ENCODE results near the gene C11orf54. TPM values are rescaled to one million over a fixed set of nuclear protein-coding genes. Genes with fewer than 3 reads are reported as not detected.

C11orf54 gene
- total RNA-seq, 4 donors from 2014 or later: 17.9 to 22.2 (median 21.0) TPM

- H3K4me3 ChIP-seq: no peak overlapping the region
- peaks cover 7 to 81% (median 10%) of the 10 kb centered on the region in 3 donors for H3K36me3 ChIP-seq
- no peaks in the 10 kb centered on the region for H3K27me3 ChIP-seq
Measured at GRCh38 chr11:93761910-93762309, 20.4 kb downstream of the C11orf54 start.

GRCh38 chr11:93765551-93765950 lies 24.1 kb downstream of the C11orf54 start:
- no peaks in the 10 kb centered on the region for H3K9me3 ChIP-seq
- no peak overlapping the region for H3K4me3 ChIP-seq
- intact Hi-C loops (cut with DNase I): no loop called here
- DNase-seq: no peak
- no peak for TF ChIP-seq CTCF (IDR thresholded peaks at IDR 0.05)
- no peak for TF ChIP-seq POLR2A (IDR thresholded peaks at IDR 0.05)
- H3K36me3 ChIP-seq: peaks cover 0 to 45% (median 0%) of the 10 kb centered on the region in 3 donors
- H3K4me1 ChIP-seq: no peaks in the 10 kb centered on the region
- WGBS, 2 donors: 68 to 83% methylated on average over 2 of the region's 2 CpGs
- H3K27me3 ChIP-seq: no peaks in the 10 kb centered on the region
- H3K27ac ChIP-seq: no peak overlapping the region

More at GRCh38 chr11:93761910-93762309, 20.4 kb downstream of the C11orf54 start:
- H3K27ac ChIP-seq: no peak overlapping the region
- WGBS, 2 donors: 89 to 95% methylated on average over 1 of the region's 1 CpG
- no peaks in the 10 kb centered on the region for H3K9me3 ChIP-seq
- no peak for DNase-seq
- H3K4me1 ChIP-seq: no peaks in the 10 kb centered on the region
- intact Hi-C loops (cut with DNase I): no loop called here
- TF ChIP-seq CTCF (IDR thresholded peaks at IDR 0.05) (no peak), POLR2A (IDR thresholded peaks at IDR 0.05) (no peak)

- Histone ChIP-seq H3K36me3 (peaks cover 0 to 35% (median 0%) of the 10 kb centered on the region in 3 donors), H3K4me1 (no peaks in the 10 kb centered on the region), H3K27me3 (no peaks in the 10 kb centered on the region), H3K9me3 (no peaks in the 10 kb centered on the region), H3K4me3 (no peak overlapping the region), H3K27ac (no peak overlapping the region)
- DNase-seq: no peak
- intact Hi-C loops (cut with DNase I): no loop called here
- TF ChIP-seq CTCF (IDR thresholded peaks at IDR 0.05) (no peak), POLR2A (IDR thresholded peaks at IDR 0.05) (no peak)
- 75 to 79% methylated on average over 5 of the region's 5 CpGs for WGBS, 2 donors
Measured at GRCh38 chr11:93766504-93766903, 25.0 kb downstream of the C11orf54 start.

GRCh38 chr11:93767018-93767417 lies 25.5 kb downstream of the C11orf54 start:
- Histone ChIP-seq H3K4me3 (no peak overlapping the region), H3K4me1 (no peaks in the 10 kb centered on the region), H3K27me3 (no peaks in the 10 kb centered on the region), H3K27ac (no peak overlapping the region), H3K9me3 (no peaks in the 10 kb centered on the region), H3K36me3 (peaks cover 0 to 30% (median 0%) of the 10 kb centered on the region in 3 donors)
- TF ChIP-seq POLR2A (IDR thresholded peaks at IDR 0.05): no peak
- intact Hi-C loops (cut with DNase I): no loop called here
- 78 to 92% methylated on average over 3 of the region's 3 CpGs for WGBS, 2 donors
- no peak for DNase-seq

GRCh38 chr11:93770160-93770559 lies 28.7 kb downstream of the C11orf54 start:
- Histone ChIP-seq H3K4me3 (no peak overlapping the region), H3K27me3 (no peaks in the 10 kb centered on the region), H3K9me3 (no peaks in the 10 kb centered on the region), H3K4me1 (no peaks in the 10 kb centered on the region), H3K27ac (no peak overlapping the region), H3K36me3 (peaks cover 0 to under 1% (median 0%) of the 10 kb centered on the region in 3 donors)
- WGBS, 2 donors: 14 to 42% methylated on average over 1 of the region's 1 CpG
- intact Hi-C loops (cut with DNase I): no loop called here
- DNase-seq: no peak
- TF ChIP-seq CTCF (IDR thresholded peaks at IDR 0.05): no peak
- TF ChIP-seq POLR2A (IDR thresholded peaks at IDR 0.05): no peak

GRCh38 chr11:93772123-93772522 lies 30.7 kb downstream of the C11orf54 start:
- TF ChIP-seq CTCF (IDR thresholded peaks at IDR 0.05) (no peak), POLR2A (IDR thresholded peaks at IDR 0.05) (no peak)
- intact Hi-C loops (cut with DNase I): no loop called here
- WGBS, 2 donors: 89 to 94% methylated on average over 3 to 4 of the region's 4 CpGs
- no peak for DNase-seq
- H3K4me1 ChIP-seq: no peaks in the 10 kb centered on the region
- no peaks in the 10 kb centered on the region for H3K27me3 ChIP-seq
- H3K4me3 ChIP-seq: no peak overlapping the region
- no peaks in the 10 kb centered on the region for H3K9me3 ChIP-seq
- H3K36me3 ChIP-seq: no peaks in the 10 kb centered on the region
- no peak overlapping the region for H3K27ac ChIP-seq

Measured in esophagus squamous epithelium (tissue), 5 donors.